Measurements from ENCODE around the gene PPP2R2B.

PPP2R2B gene

DNA sequence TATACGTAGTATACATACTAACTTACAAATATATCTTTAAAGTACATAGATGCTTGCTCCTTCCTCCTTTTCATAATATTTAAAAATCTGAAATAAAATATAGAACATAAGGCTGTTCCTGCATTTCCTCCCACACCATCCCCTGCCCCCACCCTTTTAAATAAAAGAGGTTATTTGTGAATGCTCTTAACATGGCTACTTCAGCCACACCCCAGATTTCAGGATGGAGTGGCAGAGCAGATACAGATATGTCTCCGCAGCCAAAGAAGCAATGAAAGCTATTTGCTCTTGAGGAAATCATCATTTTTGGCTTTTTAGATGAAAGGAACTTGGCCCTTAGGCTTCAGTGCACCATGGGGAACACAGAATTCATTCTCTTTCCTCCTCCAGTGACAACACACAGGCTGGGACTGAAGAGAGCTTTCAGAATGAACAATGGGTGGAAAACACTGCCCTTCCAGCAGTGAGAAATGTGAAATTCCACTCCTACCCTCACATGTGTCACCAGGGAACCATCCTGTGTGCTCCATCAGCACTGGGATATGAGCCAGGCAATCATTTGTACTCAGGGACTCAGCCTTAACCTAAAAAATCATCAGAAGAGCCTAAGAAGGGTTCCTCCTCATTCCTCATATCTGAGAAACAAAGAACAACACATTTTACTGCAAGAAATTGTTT, 134.3 kb downstream of the PPP2R2B start:
- no peak overlapping the region for H3K9ac ChIP-seq (ENCODE audit: low read length)
- H3K4me1 ChIP-seq (ENCODE audit: low read length): no peaks in the 10 kb centered on the region
- no peaks in the 10 kb centered on the region for H3K9me2 ChIP-seq (replicated peaks; ENCODE audit: insufficient read depth, low read length)
- TF ChIP-seq, protein P1, sequence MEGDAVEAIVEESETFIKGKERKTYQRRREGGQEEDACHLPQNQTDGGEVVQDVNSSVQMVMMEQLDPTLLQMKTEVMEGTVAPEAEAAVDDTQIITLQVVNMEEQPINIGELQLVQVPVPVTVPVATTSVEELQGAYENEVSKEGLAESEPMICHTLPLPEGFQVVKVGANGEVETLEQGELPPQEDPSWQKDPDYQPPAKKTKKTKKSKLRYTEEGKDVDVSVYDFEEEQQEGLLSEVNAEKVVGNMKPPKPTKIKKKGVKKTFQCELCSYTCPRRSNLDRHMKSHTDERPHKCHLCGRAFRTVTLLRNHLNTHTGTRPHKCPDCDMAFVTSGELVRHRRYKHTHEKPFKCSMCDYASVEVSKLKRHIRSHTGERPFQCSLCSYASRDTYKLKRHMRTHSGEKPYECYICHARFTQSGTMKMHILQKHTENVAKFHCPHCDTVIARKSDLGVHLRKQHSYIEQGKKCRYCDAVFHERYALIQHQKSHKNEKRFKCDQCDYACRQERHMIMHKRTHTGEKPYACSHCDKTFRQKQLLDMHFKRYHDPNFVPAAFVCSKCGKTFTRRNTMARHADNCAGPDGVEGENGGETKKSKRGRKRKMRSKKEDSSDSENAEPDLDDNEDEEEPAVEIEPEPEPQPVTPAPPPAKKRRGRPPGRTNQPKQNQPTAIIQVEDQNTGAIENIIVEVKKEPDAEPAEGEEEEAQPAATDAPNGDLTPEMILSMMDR (IDR thresholded peaks at IDR 0.05; ENCODE audit: low read length): no peak
- TF ChIP-seq EZH2 (optimal IDR thresholded peaks at IDR 0.05; ENCODE audit: low read depth, low read length) (no peak), EZH2phosphoT487 (IDR thresholded peaks at IDR 0.05; ENCODE audit: low read length) (no peak)
- no peak overlapping the region for H3K4me3 ChIP-seq (ENCODE audit: low read length)
- no peaks in the 10 kb centered on the region for H3K79me2 ChIP-seq (ENCODE audit: low read length)
- no peaks in the 10 kb centered on the region for H3K36me3 ChIP-seq (replicated peaks; ENCODE audit: insufficient read depth, low read length)
- H3F3A ChIP-seq (ENCODE audit: insufficient read depth, low read length): no peaks in the 10 kb centered on the region
- H3K4me2 ChIP-seq (ENCODE audit: low read depth, low read length): no peak overlapping the region
- H3K9me3 ChIP-seq (replicated peaks; ENCODE audit: insufficient read depth, low read length): no peaks in the 10 kb centered on the region
- no peak overlapping the region for H3K27ac ChIP-seq (ENCODE audit: low read length)
- H4K20me1 ChIP-seq (ENCODE audit: insufficient read depth, low read length): no peaks in the 10 kb centered on the region
- H3K27me3 ChIP-seq (replicated peaks; ENCODE audit: insufficient read depth, low read length): no peaks in the 10 kb centered on the region
- no peak for DNase-seq
- H2AFZ ChIP-seq (ENCODE audit: low read length): no peak overlapping the region

DNA sequence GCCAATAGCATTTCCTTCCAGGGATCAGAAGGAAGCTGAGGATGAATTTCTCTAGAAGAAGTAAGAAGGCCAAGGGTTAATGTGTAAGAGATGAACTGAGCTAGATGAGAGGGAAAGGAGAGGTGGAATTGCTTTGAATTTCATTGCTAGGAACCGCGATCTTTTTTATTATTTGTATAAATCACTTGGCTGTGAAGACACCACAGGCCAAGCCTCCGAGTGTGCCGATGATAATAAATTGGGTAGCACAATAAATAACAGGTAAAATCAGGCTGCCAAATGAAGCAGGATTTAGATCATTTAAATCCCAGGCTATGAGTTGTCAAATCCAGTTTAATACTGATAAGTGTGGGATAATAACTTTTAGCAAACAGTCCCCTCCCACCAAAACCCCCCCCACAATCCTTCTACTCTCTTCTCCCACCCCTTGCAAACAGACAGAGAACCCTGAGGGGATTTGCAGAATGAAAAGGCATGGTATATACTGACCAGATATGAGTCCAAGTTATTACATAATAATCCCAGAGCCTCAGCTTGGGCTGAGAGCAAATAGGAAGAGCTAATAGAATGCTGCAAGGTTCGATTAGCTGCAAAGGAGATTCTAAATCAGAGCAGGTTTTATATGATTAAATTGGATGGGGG, 143.5 kb downstream of the PPP2R2B start:
- Histone ChIP-seq H3K79me2 (ENCODE audit: low read length) (no peaks in the 10 kb centered on the region), H3K27ac (ENCODE audit: low read length) (no peak overlapping the region), H3K9me2 (replicated peaks; ENCODE audit: insufficient read depth, low read length) (no peaks in the 10 kb centered on the region), H3K9me3 (replicated peaks; ENCODE audit: insufficient read depth, low read length) (no peaks in the 10 kb centered on the region), H3K4me3 (ENCODE audit: low read length) (no peak overlapping the region), H3K4me1 (ENCODE audit: low read length) (no peaks in the 10 kb centered on the region), H4K20me1 (ENCODE audit: insufficient read depth, low read length) (no peaks in the 10 kb centered on the region), H2AFZ (ENCODE audit: low read length) (no peak overlapping the region), H3K9ac (ENCODE audit: low read length) (no peak overlapping the region), H3F3A (ENCODE audit: insufficient read depth, low read length) (no peaks in the 10 kb centered on the region), H3K27me3 (replicated peaks; ENCODE audit: insufficient read depth, low read length) (no peaks in the 10 kb centered on the region), H3K4me2 (ENCODE audit: low read depth, low read length) (no peak overlapping the region), H3K36me3 (replicated peaks; ENCODE audit: insufficient read depth, low read length) (no peaks in the 10 kb centered on the region)
- TF ChIP-seq EZH2phosphoT487 (IDR thresholded peaks at IDR 0.05; ENCODE audit: low read length) (no peak), EZH2 (optimal IDR thresholded peaks at IDR 0.05; ENCODE audit: low read depth, low read length) (no peak)
- TF ChIP-seq, protein P1 (IDR thresholded peaks at IDR 0.05; ENCODE audit: low read length): no peak
- DNase-seq: no peak

DNA sequence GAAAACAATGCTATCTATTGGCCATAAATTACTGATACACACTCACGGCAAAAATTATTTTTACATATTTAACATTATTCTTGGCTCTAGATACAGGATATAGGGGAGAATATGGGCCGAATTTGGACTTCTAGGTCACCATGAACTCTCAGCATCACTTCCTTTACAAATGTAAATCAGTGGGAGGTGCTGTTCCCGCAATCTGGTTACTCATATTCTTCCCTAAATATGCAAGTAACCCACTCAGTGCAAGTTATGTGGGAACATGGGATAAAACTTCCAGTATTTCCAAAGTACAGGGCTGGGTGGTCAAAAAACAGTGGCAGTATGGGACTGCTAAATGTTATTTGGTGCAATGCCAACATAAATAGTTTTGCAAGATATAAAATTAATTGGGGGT, 145.6 kb downstream of the PPP2R2B start:
- no peaks in the 10 kb centered on the region for H3F3A ChIP-seq (ENCODE audit: insufficient read depth, low read length)
- no peak overlapping the region for H3K4me2 ChIP-seq (ENCODE audit: low read depth, low read length)
- TF ChIP-seq, protein P1 (IDR thresholded peaks at IDR 0.05; ENCODE audit: low read length): no peak
- TF ChIP-seq EZH2 (optimal IDR thresholded peaks at IDR 0.05; ENCODE audit: low read depth, low read length): no peak
- TF ChIP-seq EZH2phosphoT487 (IDR thresholded peaks at IDR 0.05; ENCODE audit: low read length): no peak
- no peaks in the 10 kb centered on the region for H3K27me3 ChIP-seq (replicated peaks; ENCODE audit: insufficient read depth, low read length)
- no peaks in the 10 kb centered on the region for H3K79me2 ChIP-seq (ENCODE audit: low read length)
- no peak overlapping the region for H3K4me3 ChIP-seq (ENCODE audit: low read length)
- H3K4me1 ChIP-seq (ENCODE audit: low read length): no peaks in the 10 kb centered on the region
- no peak overlapping the region for H2AFZ ChIP-seq (ENCODE audit: low read length)
- H3K27ac ChIP-seq (ENCODE audit: low read length): no peak overlapping the region
- DNase-seq: no peak
- no peak overlapping the region for H3K9ac ChIP-seq (ENCODE audit: low read length)
- no peaks in the 10 kb centered on the region for H4K20me1 ChIP-seq (ENCODE audit: insufficient read depth, low read length)
- no peaks in the 10 kb centered on the region for H3K9me2 ChIP-seq (replicated peaks; ENCODE audit: insufficient read depth, low read length)
- no peaks in the 10 kb centered on the region for H3K36me3 ChIP-seq (replicated peaks; ENCODE audit: insufficient read depth, low read length)
- no peaks in the 10 kb centered on the region for H3K9me3 ChIP-seq (replicated peaks; ENCODE audit: insufficient read depth, low read length)
